GM12878 (cell line): ENCODE results near the gene MAPKAPK3. TPM values are rescaled to one million over a fixed set of nuclear protein-coding genes. Genes with fewer than 3 reads are reported as not detected.

Experiments
- ATAC-seq: fragments of 200-7000 bp; cut with Tn5 transposase; 3 replicates; pipeline ENCODE4 v1.9.1; 2020; ENCODE audit warnings: mild to moderate bottlenecking, moderate library complexity
- BruUV-seq: library from RNA; stranded (reverse); fragments of 400-500 nt; replicated peaks from 2 replicates; lab custom pipeline; 2021; lab: Mats Ljungman, UMichigan
- CTCF ChIA-PET: fragments of 300-600 bp; sonication (Branson Sonifier 250); formaldehyde crosslinking; extraction: SDS; loops from one replicate; lab custom pipeline; 2021; ENCODE audit warnings: inconsistent platforms; lab: Yijun Ruan, JAX
- POLR2A ChIA-PET: fragments of 350-600 bp; formaldehyde crosslinking; extraction: SDS; loops from one replicate; lab custom pipeline; 2021; ENCODE audit warnings: inconsistent platforms; lab: Charles Lee
- RAD21 ChIA-PET: fragments of 300-600 bp; sonication (Branson Sonifier 250); formaldehyde crosslinking; loops from one replicate; lab custom pipeline; 2023; ENCODE audit warnings: antibody characterized with exemption; ENCODE audit not compliant: unreplicated experiment; lab: Charles Lee
- SMC1A ChIA-PET: fragments of 300-600 bp; sonication (Branson Sonifier 250); formaldehyde crosslinking; loops from one replicate; lab custom pipeline; 2023; ENCODE audit not compliant: unreplicated experiment, uncharacterized antibody; lab: Charles Lee
- DNase-seq: peaks from one replicate; pipeline ENCODE4 v3.0.0-alpha.2; 2011; ENCODE audit warnings: low read depth, low spot score
- FAIRE-seq: peaks from 3 replicates; lab custom pipeline; 2011; peaks lifted over from hg19 to GRCh38; lab: Jason Lieb, UNC
- H2AFZ ChIP-seq: 2 replicates; pipeline ENCODE4 v1.6.0; 2011; ENCODE audit warnings: low read depth, low read length, control low read depth; ENCODE audit not compliant: control insufficient read depth
- H3K27ac ChIP-seq: 2 replicates; pipeline ENCODE4 v1.5.1; 2011; ENCODE audit warnings: control low read depth; ENCODE audit not compliant: control insufficient read depth, insufficient read depth
- H3K27me3 ChIP-seq, 2 experiments: replicated peaks in 1 of 2; 2 replicates each; pipeline versions ENCODE4 v1.6.0 to v1.6.1; 2011; ENCODE audit warnings: low read length in 1 of 2; ENCODE audit not compliant: control insufficient read depth in 2 of 2, insufficient read depth in 2 of 2
- H3K36me3 ChIP-seq, 2 experiments: 2 replicates each; pipeline ENCODE4 v1.5.1; 2011; ENCODE audit warnings: low read length in 1 of 2; ENCODE audit not compliant: control insufficient read depth in 2 of 2, insufficient read depth in 2 of 2
- H3K4me1 ChIP-seq: 2 replicates; pipeline ENCODE4 v1.6.1; 2011; ENCODE audit warnings: mild to moderate bottlenecking, low read length, moderate library complexity, mixed read lengths; ENCODE audit not compliant: control insufficient read depth, insufficient read depth
- H3K4me2 ChIP-seq: 2 replicates; pipeline ENCODE4 v1.6.0; 2011; ENCODE audit warnings: control low read depth; ENCODE audit not compliant: control insufficient read depth, insufficient read depth
- H3K4me3 ChIP-seq: fragments of 200-600 bp; sonication (generic); 2 replicates; pipeline ENCODE4 v1.5.1; 2016
- H3K79me2 ChIP-seq: 2 replicates; pipeline ENCODE4 v1.6.0; 2011; ENCODE audit warnings: low read length; ENCODE audit not compliant: control insufficient read depth, insufficient read depth
- H3K9ac ChIP-seq: 2 replicates; pipeline ENCODE4 v1.8.0; 2011; ENCODE audit warnings: low read length, control low read depth, mixed read lengths; ENCODE audit not compliant: control insufficient read depth, insufficient read depth
- H3K9me3 ChIP-seq: replicated peaks from 3 replicates; pipeline ENCODE4 v1.5.1; 2011; ENCODE audit warnings: mild to moderate bottlenecking, low read length; ENCODE audit not compliant: control insufficient read depth, insufficient read depth
- H4K20me1 ChIP-seq: 2 replicates; pipeline ENCODE4 v1.6.0; 2011; ENCODE audit not compliant: control insufficient read depth, insufficient read depth
- BRCA1 ChIP-seq: IDR thresholded peaks from 2 replicates; pipeline ENCODE4 v1.6.1; 2011; ENCODE audit warnings: low read depth, low read length, improper control_type of control experiment
- CTCF ChIP-seq, 3 experiments: IDR thresholded peaks in 2 of 3; conservative IDR thresholded peaks in 1 of 3; 2 replicates each; pipeline ENCODE4 v1.5.1; 2011; ENCODE audit warnings: low read depth in 3 of 3, low read length in 3 of 3, mild to moderate bottlenecking in 3 of 3, control low read depth in 2 of 3, moderate library complexity in 2 of 3, inconsistent platforms in 1 of 3, mixed read lengths in 1 of 3; ENCODE audit not compliant: control insufficient read depth in 2 of 3, insufficient read depth in 1 of 3; ENCODE audit errors: extremely low read depth in 1 of 3
- MEF2B ChIP-seq: fragments of 450-650 bp; IDR thresholded peaks from 2 replicates; pipeline ENCODE4 v1.6.1; 2018; ENCODE audit warnings: mild to moderate bottlenecking, moderate library complexity; ENCODE audit not compliant: partially characterized antibody, poor library complexity, severe bottlenecking
- MXI1 ChIP-seq: fragments of 150-350 bp; IDR thresholded peaks from 2 replicates; pipeline ENCODE4 v1.6.1; 2011; ENCODE audit warnings: low read depth, mild to moderate bottlenecking, inconsistent platforms, low read length, improper control_type of control experiment
- MYB ChIP-seq: fragments of 150-350 bp; IDR thresholded peaks from 2 replicates; pipeline ENCODE4 v1.6.1; 2014; ENCODE audit warnings: mild to moderate bottlenecking, low read depth, low read length, borderline replicate concordance
- NKRF ChIP-seq: fragments of 450-650 bp; conservative IDR thresholded peaks from 2 replicates; pipeline ENCODE4 v1.6.1; 2017; ENCODE audit warnings: mild to moderate bottlenecking, moderate library complexity
- POLR2A ChIP-seq: IDR thresholded peaks from 2 replicates; pipeline ENCODE4 v1.6.1; 2011; ENCODE audit warnings: low read depth, mild to moderate bottlenecking, low read length
- RFX5 ChIP-seq: IDR thresholded peaks from 2 replicates; pipeline ENCODE4 v1.6.1; 2011; ENCODE audit warnings: low read depth, low read length, improper control_type of control experiment
- SPI1 ChIP-seq: IDR thresholded peaks from 2 replicates; pipeline ENCODE4 v1.6.1; 2011; ENCODE audit warnings: low read depth, mild to moderate bottlenecking, low read length, moderate library complexity, borderline replicate concordance; ENCODE audit not compliant: insufficient read depth
- ZNF592 ChIP-seq: fragments of 450-650 bp; IDR thresholded peaks from 2 replicates; pipeline ENCODE4 v1.6.1; 2017; ENCODE audit warnings: mild to moderate bottlenecking, moderate library complexity
- ZZZ3 ChIP-seq: IDR thresholded peaks from 2 replicates; pipeline ENCODE4 v1.6.1; 2011; ENCODE audit warnings: low read depth; ENCODE audit not compliant: control insufficient read depth, insufficient read length
- WGBS: methylation state at CpG from one replicate; pipeline ENCODE4 v1.1.6; 2016; ENCODE audit warnings: low lambda C conversion rate; ENCODE audit not compliant: insufficient replicate concordance, insufficient coverage; ENCODE audit errors: missing lambda C conversion rate; 5-methylcytosine and 5-hydroxymethylcytosine counted together
- in situ Hi-C: fragments of 300-500 bp; cut with MboI; formaldehyde crosslinking; loops from 9 replicates; pipeline ENCODE4 v1.14.3; 2018; ENCODE audit warnings: mixed read lengths
- intact Hi-C: fragments of 100-400 bp; cut with micrococcal nuclease; formaldehyde crosslinking; loops from one replicate; pipeline ENCODE4 v1.14.2; 2022; ENCODE audit not compliant: unreplicated experiment
- polyA plus RNA-seq, 11 experiments: library from polyadenylated mRNA; depleted of rRNA in 4 of 11; unstranded in 6 of 11; stranded (reverse) in 5 of 11; fragments of >200 nt; fragmentation: Nextera tagmentation in 4 of 11; fragmentation: Illumina TruSeq in 1 of 11; extraction: Ambion mirVana in 4 of 11; extraction: Trizol in 1 of 11; gene quantifications; 1 replicate in 1 of 11; 2 replicates in 10 of 11; pipeline versions ENCODE4 v1.2.1 to v1.2.3, GENCODE V29; 2011 to 2016; ENCODE audit warnings: inconsistent platforms in 2 of 11, missing spikeins in 2 of 11, low read depth in 1 of 11
- total RNA-seq, 4 experiments: library from RNA; depleted of rRNA in 3 of 4; stranded (reverse); fragments of >200 nt in 3 of 4; fragmentation: Illumina TruSeq in 1 of 4; extraction: Trizol in 1 of 4; gene quantifications; 2 replicates each; pipeline versions ENCODE4 v1.2.1 to v1.2.3, GENCODE V29; 2013 to 2021

MAPKAPK3 gene
- total and polyA plus RNA-seq, 10 of the 15 experiments (the other 5 are each of a cell fraction or from before 2014, with no cell fraction given) = 7.9 to 66.0 (median 39.0) TPM

- in situ Hi-C loops = no loop called here
- 74% methylated on average over 3 of the region's 3 CpGs for WGBS
- DNase-seq = no peak
- no peaks in the 10 kb centered on the region for H4K20me1 ChIP-seq
- no peaks in the 10 kb centered on the region for H3K9me3 ChIP-seq
- H3K4me2 ChIP-seq = no peak overlapping the region
- intact Hi-C loops = no loop called here
- H3K9ac ChIP-seq = no peak overlapping the region
- H3K79me2 ChIP-seq = no peaks in the 10 kb centered on the region
- no peak overlapping the region for H2AFZ ChIP-seq
- TF ChIP-seq NKRF (no peak), ZZZ3 (no peak), MEF2B (no peak), RFX5 (no peak), ZNF592 (no peak), SPI1 (no peak), MYB (no peak), MXI1 (no peak), POLR2A (no peak), BRCA1 (no peak), CTCF (IDR thresholded peaks at IDR 0.05 in 2 of 3, conservative IDR thresholded peaks at IDR 0.05 in 1 of 3; ENCODE audit: control insufficient read depth in 2 of 3, extremely low read depth in 1 of 3, insufficient read depth in 1 of 3, low read depth in 3 of 3, low read length in 3 of 3) (no peak)
- no peak overlapping the region for H3K27ac ChIP-seq
- ChIA-PET SMC1A (interaction anchor here (1.3 to 5.7 kb wide), 5 partner anchors 9 to 24 kb away, joined by 5 to 26 read pairs (median 8); partner anchors contain the start of gene MAPKAPK3), RAD21 (interaction anchor here (0.9 to 3.8 kb wide), 4 partner anchors 11 to 24 kb away, joined by 3 to 19 read pairs (median 8); partner anchors contain the start of genes CISH and MAPKAPK3), POLR2A (interaction anchor here (0.6 to 2.2 kb wide), 2 partner anchors 9 to 24 kb away, joined by 3 to 10 read pairs; no protein-coding TSS in a partner anchor), CTCF (interaction anchor here (1.2 to 4.6 kb wide), 6 partner anchors 9 to 744 kb away, joined by 3 to 35 read pairs (median 6); partner anchors contain the start of gene MAPKAPK3)
- no peak overlapping the region for H3K4me3 ChIP-seq
- no peaks in the 10 kb centered on the region for H3K27me3 ChIP-seq
- FAIRE-seq = no peak
- no peak for ATAC-seq
- H3K4me1 ChIP-seq = peaks cover 19% of the 10 kb centered on the region
- peaks cover 0 to 4% of the 10 kb centered on the region in 2 experiments; a peak in 2 of 4 replicates for H3K36me3 ChIP-seq
- no TSS peak for BruUV-seq
These were observed 11.7 kb downstream of the MAPKAPK3 start for GRCh38 chr3:50628601-50629000.
